SK-N-SH (cell line): Measurements from ENCODE around the gene CLMP.

ENCODE experiments used
- POLR2AphosphoS5 ChIP-seq: IDR thresholded peaks from 2 replicates; pipeline ENCODE4 v1.6.1; 2012; ENCODE audit warnings: low read depth, low read length
- REST ChIP-seq: IDR thresholded peaks from 2 replicates; pipeline ENCODE4 v1.6.1; 2012; ENCODE audit warnings: mild to moderate bottlenecking, low read depth, low read length, moderate library complexity
- RFX5 ChIP-seq: IDR thresholded peaks from 2 replicates; pipeline ENCODE4 v1.6.1; 2012; ENCODE audit warnings: mild to moderate bottlenecking, improper control_type of control experiment, low read length
- TAF1 ChIP-seq: IDR thresholded peaks from 2 replicates; pipeline ENCODE4 v1.6.1; 2012; ENCODE audit warnings: low read depth, mild to moderate bottlenecking, low read length, moderate library complexity, borderline replicate concordance
- TEAD4 ChIP-seq: IDR thresholded peaks from 2 replicates; pipeline ENCODE4 v1.4.0; 2012; ENCODE audit warnings: mild to moderate bottlenecking, borderline replicate concordance; ENCODE audit not compliant: insufficient read depth
- YY1 ChIP-seq: IDR thresholded peaks from 2 replicates; pipeline ENCODE4 v1.4.0; 2012; ENCODE audit warnings: low read depth, mild to moderate bottlenecking
- ZBTB33 ChIP-seq: IDR thresholded peaks from 2 replicates; pipeline ENCODE4 v1.4.0; 2012; ENCODE audit warnings: low read depth, borderline replicate concordance

- TF ChIP-seq RFX5 (no peak), POLR2AphosphoS5 (0 out of 2 replicates have a peak, but pooled peaks have one; percentile 10), REST (no peak), YY1 (peak; percentile 59), TEAD4 (no peak), ZBTB33 (no peak), TAF1 (no peak; the same call in none of the 2 replicates)
These were observed 131.9 kb downstream of the CLMP start for GRCh38 chr11:123062892-123063825.
